H1 (cell line): Measurements from ENCODE around the gene NMT1. TPM values are rescaled to one million over a fixed set of nuclear protein-coding genes. Genes with fewer than 3 reads are reported as not detected.

ENCODE experiments used
- EZH2 ChIP-seq: fragments of 200-600 bp; sonication (generic); IDR thresholded peaks from 2 replicates; pipeline ENCODE4 v1.7.1; 2012; ENCODE audit warnings: low read depth, mild to moderate bottlenecking, moderate library complexity, low read length, inconsistent platforms; ENCODE audit not compliant: severe bottlenecking
- PHF8 ChIP-seq: fragments of 200-600 bp; sonication (generic); conservative IDR thresholded peaks from 2 replicates; pipeline ENCODE4 v1.7.1; 2012; ENCODE audit warnings: low read depth, mild to moderate bottlenecking, inconsistent platforms, low read length, moderate library complexity
- POLR2A ChIP-seq, 2 experiments: IDR thresholded peaks; 1 replicate in 1 of 2; 2 replicates in 1 of 2; pipeline ENCODE4 v1.6.1; 2011; ENCODE audit warnings: low read depth in 2 of 2, low read length in 2 of 2, mild to moderate bottlenecking in 2 of 2; ENCODE audit errors: control extremely low read depth in 1 of 2
- RAD21 ChIP-seq, 2 experiments: IDR thresholded peaks in 1 of 2; conservative IDR thresholded peaks in 1 of 2; 2 replicates each; pipeline ENCODE4 v1.6.1; 2011; ENCODE audit warnings: low read depth in 2 of 2, low read length in 2 of 2, improper control_type of control experiment in 1 of 2, inconsistent platforms in 1 of 2, mild to moderate bottlenecking in 1 of 2, moderate library complexity in 1 of 2
- RBBP5 ChIP-seq: IDR thresholded peaks from 2 replicates; pipeline ENCODE4 v1.7.1; 2012; ENCODE audit warnings: low read depth, mild to moderate bottlenecking, inconsistent platforms, low read length, moderate library complexity, borderline replicate concordance
- RFX5 ChIP-seq: IDR thresholded peaks from 2 replicates; pipeline ENCODE4 v1.6.1; 2011; ENCODE audit warnings: low read depth, low read length, improper control_type of control experiment, borderline replicate concordance
- SP2 ChIP-seq: IDR thresholded peaks from 2 replicates; pipeline ENCODE4 v1.6.1; 2012; ENCODE audit warnings: mild to moderate bottlenecking, low read length, inconsistent platforms
- polyA plus RNA-seq, 7 experiments: library from polyadenylated mRNA; depleted of rRNA in 3 of 7; stranded (reverse) in 5 of 7; unstranded in 2 of 7; fragments of >200 nt in 5 of 7; fragments of 200-250 nt in 2 of 7; gene quantifications; 1 replicate in 5 of 7; 2 replicates in 1 of 7; 4 replicates in 1 of 7; pipeline versions ENCODE4 v1.2.1 to v1.2.3, GENCODE V29; 2011 to 2013; ENCODE audit warnings: missing spikeins in 2 of 7, mixed read lengths in 2 of 7
- total RNA-seq: library from RNA; stranded (reverse); fragmentation: NEBNext Ultra II Directional; extraction: Animal tissue kit (Norgen Biotek cat#: 25700); gene quantifications from 2 replicates; pipeline ENCODE4 v1.2.1, GENCODE V29; 2021

The NMT1 gene
- total and polyA plus RNA-seq, 2 of the 8 experiments (the other 6 are each of a cell fraction or from before 2014, with no cell fraction given) = 42.9 to 149 TPM

GRCh38 chr17:45115871-45116270 lies 54.8 kb downstream of the NMT1 start (continued):
- no peak for TF ChIP-seq RAD21 (IDR thresholded peaks at IDR 0.05 in 1 of 2, conservative IDR thresholded peaks at IDR 0.05 in 1 of 2; ENCODE audit: low read depth in 2 of 2, low read length in 2 of 2)
- TF ChIP-seq RFX5 = no peak
- TF ChIP-seq EZH2 = no peak
- TF ChIP-seq SP2 = no peak
- TF ChIP-seq RBBP5 = no peak
- no peak for TF ChIP-seq PHF8
- no peak for TF ChIP-seq POLR2A (IDR thresholded peaks at IDR 0.05; ENCODE audit: control extremely low read depth in 1 of 2, low read depth in 2 of 2, low read length in 2 of 2)
- TF ChIP-seq, all 59 proteins: peak for 0
